Measurements from ENCODE around the gene AHNAK. TPM values are rescaled to one million over a fixed set of nuclear protein-coding genes. Genes with fewer than 3 reads are reported as not detected.

AHNAK gene
- total and polyA plus RNA-seq, 3 donors from 2014 or later, result 95.8 to 148 (median 137) TPM

DNA sequence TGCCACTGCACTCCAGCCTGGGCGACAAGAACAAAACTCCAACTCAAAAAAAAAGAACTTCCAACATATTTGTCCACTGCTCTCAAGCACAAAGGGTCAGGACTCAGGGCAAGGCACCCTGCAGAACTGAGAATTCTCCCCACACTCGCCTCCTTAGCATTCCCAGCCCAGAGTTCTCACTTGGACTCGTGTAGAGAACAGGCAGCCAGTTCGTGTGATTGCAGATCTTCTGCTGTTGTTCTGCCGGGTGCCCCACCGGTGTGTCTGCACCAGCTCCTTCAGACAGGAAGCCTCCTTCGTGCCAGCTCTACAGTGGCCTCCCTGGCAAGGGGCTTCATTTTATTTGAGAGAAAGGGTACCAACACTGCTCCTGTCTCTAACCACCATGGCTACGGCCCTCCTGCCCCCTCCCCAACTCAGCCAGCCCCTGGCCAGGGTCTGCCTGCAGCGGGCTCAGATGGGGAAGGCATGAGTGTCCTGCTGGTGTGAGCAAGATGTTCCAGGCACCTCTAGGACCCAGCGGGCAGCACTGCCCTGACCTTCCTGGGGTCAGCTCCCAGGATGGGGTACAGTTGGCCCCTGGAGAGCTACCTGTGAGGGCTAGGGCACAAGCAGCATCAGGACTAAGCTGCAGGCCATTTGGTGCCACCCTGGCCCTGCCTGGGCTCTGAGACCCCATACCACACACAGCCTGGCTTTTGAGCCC, 147.3 kb downstream of the AHNAK start:
- peak; percentile 64 for DNase-seq
- 45 to 55% methylated on average over 8 to 10 of the region's 10 CpGs for WGBS, 2 donors
- TF ChIP-seq, protein P1, sequence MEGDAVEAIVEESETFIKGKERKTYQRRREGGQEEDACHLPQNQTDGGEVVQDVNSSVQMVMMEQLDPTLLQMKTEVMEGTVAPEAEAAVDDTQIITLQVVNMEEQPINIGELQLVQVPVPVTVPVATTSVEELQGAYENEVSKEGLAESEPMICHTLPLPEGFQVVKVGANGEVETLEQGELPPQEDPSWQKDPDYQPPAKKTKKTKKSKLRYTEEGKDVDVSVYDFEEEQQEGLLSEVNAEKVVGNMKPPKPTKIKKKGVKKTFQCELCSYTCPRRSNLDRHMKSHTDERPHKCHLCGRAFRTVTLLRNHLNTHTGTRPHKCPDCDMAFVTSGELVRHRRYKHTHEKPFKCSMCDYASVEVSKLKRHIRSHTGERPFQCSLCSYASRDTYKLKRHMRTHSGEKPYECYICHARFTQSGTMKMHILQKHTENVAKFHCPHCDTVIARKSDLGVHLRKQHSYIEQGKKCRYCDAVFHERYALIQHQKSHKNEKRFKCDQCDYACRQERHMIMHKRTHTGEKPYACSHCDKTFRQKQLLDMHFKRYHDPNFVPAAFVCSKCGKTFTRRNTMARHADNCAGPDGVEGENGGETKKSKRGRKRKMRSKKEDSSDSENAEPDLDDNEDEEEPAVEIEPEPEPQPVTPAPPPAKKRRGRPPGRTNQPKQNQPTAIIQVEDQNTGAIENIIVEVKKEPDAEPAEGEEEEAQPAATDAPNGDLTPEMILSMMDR (IDR thresholded peaks at IDR 0.05), result no peak
- no peak for TF ChIP-seq POLR2A (IDR thresholded peaks at IDR 0.05)

DNA sequence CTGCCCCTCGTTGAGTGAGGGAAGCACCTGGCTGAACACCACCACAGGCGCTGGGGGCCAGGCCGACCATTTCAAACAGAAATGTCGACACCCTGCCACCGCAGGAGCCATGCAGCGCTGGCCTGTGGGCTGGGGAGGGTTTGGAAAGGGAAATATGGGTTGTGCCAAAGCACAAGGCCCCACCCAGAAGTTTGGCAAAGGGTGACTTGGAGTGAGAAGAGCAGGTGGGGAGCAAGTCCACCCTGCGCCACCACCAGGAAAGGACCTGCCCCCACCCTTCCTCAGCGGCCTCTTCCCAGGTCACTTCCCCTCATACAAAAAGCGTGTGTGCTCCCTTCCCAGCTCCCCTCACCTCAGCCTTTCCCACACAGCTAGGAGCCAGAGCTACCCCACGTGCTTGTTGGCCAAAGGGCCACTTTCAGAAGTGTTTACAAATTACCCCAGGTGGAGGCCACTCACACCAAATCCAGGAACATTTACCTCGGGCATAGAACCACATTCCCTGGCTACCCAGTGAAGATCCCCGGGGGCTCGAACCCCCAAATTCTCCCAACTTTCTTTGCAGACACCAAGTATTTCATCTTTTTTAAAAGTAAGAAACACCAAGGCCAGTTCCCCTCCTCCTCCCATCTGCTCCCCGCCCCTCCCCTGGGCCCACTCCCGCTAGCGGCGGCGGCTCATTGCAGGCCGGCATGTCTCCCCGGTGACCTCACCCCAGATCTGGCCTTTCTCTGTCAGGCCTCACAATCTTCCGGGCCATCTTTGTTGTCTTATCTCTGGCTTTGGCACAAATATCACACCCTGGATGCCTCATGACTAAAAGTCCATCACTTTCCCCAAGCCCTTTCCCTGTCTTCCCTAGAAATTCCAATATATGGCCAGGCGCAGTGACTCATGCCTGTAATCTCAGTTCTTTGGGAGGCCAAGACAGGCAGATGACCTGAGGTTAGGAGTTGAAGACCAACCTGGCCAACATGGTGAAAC, 148.3 kb downstream of the AHNAK start:
- WGBS, 2 donors, result 51 to 66% methylated on average over 21 to 22 of the region's 22 CpGs
- Histone ChIP-seq H3K27me3 (no peaks in the 10 kb centered on the region), H3K4me1 (peaks cover 73% of the 10 kb centered on the region), H3K9me3 (no peaks in the 10 kb centered on the region), H3K36me3 (ENCODE audit: low read depth, missing control alignments) (no peaks in the 10 kb centered on the region), H3K4me3 (no peak overlapping the region), H3K27ac (peak overlapping the region in 1 of 2 donors; percentile 68)
- intact Hi-C loops (cut with DNase I; ENCODE audit: low total_unique reads), result loop anchor here (10.0 kb wide), 2 partner anchors 146 to 276 kb away; partner anchors contain the start of genes AHNAK, LBHD1, UBXN1 and UQCC3
- DNase-seq, result no peak
- TF ChIP-seq POLR2A (IDR thresholded peaks at IDR 0.05), result no peak
- TF ChIP-seq, protein P1 (IDR thresholded peaks at IDR 0.05), result no peak

More for the DNA sequence above, 147.3 kb downstream of the AHNAK start:
- no peaks in the 10 kb centered on the region for H3K36me3 ChIP-seq (ENCODE audit: low read depth, missing control alignments)
- H3K27ac ChIP-seq, result peak overlapping the region; percentile 33 to 65
- H3K4me3 ChIP-seq, result no peak overlapping the region
- no peaks in the 10 kb centered on the region for H3K9me3 ChIP-seq
- intact Hi-C loops (cut with DNase I; ENCODE audit: low total_unique reads), result loop anchor here (10.0 kb wide), 2 partner anchors 145 to 275 kb away; partner anchors contain the start of genes AHNAK, LBHD1, UBXN1 and UQCC3
- peaks cover 73% of the 10 kb centered on the region for H3K4me1 ChIP-seq
- no peaks in the 10 kb centered on the region for H3K27me3 ChIP-seq

DNA sequence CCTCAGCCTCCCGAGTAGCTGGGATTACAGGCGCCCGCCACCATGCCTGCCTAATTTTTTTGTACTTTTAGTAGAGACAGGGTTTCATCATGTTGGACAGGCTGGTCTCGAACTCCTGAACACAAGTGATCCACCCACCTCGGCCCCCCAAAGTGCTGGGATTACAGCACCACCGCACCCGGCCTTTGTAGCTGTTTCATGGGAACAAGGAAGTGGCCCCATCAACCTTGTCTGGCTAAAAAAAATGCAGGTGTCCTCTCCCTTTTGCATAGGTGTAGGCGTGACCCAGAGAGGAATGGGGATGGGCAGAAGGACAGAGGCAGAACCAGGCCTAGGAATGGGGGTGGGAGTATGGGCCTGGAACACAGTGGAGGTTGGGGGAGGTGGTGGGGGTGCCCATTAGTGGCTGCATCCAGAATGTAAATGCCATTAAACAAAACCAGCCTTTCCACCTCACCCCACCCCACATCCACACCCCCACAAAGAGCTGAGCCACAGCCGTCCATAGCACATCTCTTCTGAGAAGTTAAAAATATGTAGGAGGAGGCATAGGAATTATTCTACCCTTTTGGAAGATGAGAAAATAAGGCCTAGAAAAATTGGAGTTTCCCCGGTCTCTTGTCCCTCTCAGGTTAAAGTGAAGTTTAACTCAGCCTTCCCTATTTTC, 150.6 kb downstream of the AHNAK start:
- peaks cover 55% of the 10 kb centered on the region for H3K4me1 ChIP-seq
- no peak overlapping the region for H3K4me3 ChIP-seq
- DNase-seq, result no peak
- H3K36me3 ChIP-seq (ENCODE audit: low read depth, missing control alignments), result no peaks in the 10 kb centered on the region
- TF ChIP-seq, protein P1 (IDR thresholded peaks at IDR 0.05), result no peak
- TF ChIP-seq POLR2A (IDR thresholded peaks at IDR 0.05), result no peak
- WGBS, 2 donors, result 72 to 84% methylated on average over 7 to 10 of the region's 10 CpGs
- H3K27me3 ChIP-seq, result no peaks in the 10 kb centered on the region
- peak overlapping the region in 1 of 2 donors; percentile 54 for H3K27ac ChIP-seq
- intact Hi-C loops (cut with DNase I; ENCODE audit: low total_unique reads), result loop anchor here (10.0 kb wide), 2 partner anchors 149 to 279 kb away; partner anchors contain the start of genes AHNAK, LBHD1, UBXN1 and UQCC3
- no peaks in the 10 kb centered on the region for H3K9me3 ChIP-seq

DNA sequence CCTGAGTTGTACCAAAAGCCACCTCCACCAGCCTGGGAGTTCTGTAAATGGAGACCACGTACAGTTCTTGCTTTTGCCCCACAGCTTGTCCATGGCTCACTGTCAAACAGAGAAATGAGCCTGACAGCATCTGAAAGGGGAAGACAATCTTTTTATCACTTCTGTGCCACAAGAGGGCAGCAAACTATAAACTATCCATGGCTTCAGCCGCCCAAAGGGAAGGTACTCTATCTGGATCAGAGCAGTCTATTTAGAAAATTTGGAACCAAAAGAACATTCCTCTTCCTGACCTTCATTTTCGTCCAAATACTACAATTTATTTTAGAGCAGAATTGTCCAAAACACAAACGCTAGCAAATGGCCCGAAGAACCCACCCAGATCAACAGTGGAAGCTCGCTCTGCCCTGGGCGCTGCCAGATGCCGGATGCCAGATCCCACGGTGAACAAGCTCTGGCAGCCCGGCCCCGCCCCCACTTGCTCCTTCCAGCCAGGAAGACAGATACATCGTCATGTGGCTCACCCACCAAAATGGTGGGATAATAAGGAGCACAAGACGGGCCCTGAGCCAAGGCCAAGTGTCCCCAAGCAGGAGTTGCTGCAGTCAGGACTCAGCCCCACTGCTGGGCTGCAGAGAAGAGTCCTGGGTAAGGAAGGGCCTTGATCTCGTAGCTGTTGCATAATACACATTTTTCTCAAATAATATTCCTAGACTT, 151.6 kb downstream of the AHNAK start:
- WGBS, 2 donors, result 28 to 31% methylated on average over 13 to 14 of the region's 14 CpGs
- no peaks in the 10 kb centered on the region for H3K9me3 ChIP-seq
- peak overlapping the region; percentile 21 to 67 for H3K27ac ChIP-seq
- peak; percentile 85 for DNase-seq
- H3K4me3 ChIP-seq, result no peak overlapping the region
- TF ChIP-seq, protein P1 (IDR thresholded peaks at IDR 0.05), result peak; percentile 74 to 80 (median 80)
- TF ChIP-seq POLR2A (IDR thresholded peaks at IDR 0.05), result no peak
- intact Hi-C loops (cut with DNase I; ENCODE audit: low total_unique reads), result loop anchor here (10.0 kb wide), 2 partner anchors 150 to 280 kb away; partner anchors contain the start of genes AHNAK, LBHD1, UBXN1 and UQCC3
- H3K27me3 ChIP-seq, result no peaks in the 10 kb centered on the region
- peaks cover 44% of the 10 kb centered on the region for H3K4me1 ChIP-seq
- no peaks in the 10 kb centered on the region for H3K36me3 ChIP-seq (ENCODE audit: low read depth, missing control alignments)
